22Rv1 (cell line): ENCODE data around the gene FRMD4B.

ENCODE experiments used
- ZFX ChIP-seq: fragments of 450-650 bp; IDR thresholded peaks from 2 replicates; pipeline ENCODE4 v1.6.1; 2017; ENCODE audit warnings: antibody characterized with exemption, borderline replicate concordance
- TF ChIP-seq, protein P1 (sequence below): fragments of 450-650 bp; IDR thresholded peaks from 2 replicates; pipeline ENCODE4 v1.5.1; 2017; ENCODE audit warnings: mild to moderate bottlenecking

DNA sequence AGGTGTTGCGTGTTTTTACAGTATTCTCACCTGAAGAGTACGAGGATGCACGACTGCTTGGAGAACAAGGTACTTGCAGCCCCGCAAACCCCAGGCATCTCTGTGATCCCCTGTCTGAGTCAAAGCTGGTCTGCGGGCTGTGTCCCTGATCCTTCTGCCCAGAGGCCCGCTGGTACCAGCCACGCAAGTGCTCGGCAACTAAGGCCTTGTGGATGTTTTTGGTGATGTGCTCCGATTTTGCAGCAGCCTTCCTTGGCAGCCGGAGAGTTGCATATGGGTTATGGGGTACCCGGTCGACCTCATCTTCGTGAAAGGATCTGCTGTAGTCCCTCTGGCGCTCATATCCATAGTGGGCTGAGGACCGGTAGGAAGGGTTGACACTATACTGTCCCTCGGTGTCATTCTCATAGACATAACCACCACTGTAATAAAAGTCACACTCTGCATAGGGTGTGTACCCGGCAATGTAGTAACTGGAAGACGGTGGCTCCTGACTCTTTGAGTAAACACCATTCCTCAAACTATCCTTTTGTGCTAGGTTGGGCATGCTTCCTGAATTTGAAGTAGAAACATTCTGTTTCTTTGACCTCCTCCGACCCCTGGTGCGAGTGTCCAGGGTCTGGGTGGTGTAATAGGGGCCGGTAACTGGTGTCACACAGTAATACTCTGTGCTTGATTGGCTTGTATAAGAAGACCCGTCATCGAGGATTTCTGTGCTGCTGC lies 204.9 kb downstream of the FRMD4B start:
- TF ChIP-seq, protein P1, sequence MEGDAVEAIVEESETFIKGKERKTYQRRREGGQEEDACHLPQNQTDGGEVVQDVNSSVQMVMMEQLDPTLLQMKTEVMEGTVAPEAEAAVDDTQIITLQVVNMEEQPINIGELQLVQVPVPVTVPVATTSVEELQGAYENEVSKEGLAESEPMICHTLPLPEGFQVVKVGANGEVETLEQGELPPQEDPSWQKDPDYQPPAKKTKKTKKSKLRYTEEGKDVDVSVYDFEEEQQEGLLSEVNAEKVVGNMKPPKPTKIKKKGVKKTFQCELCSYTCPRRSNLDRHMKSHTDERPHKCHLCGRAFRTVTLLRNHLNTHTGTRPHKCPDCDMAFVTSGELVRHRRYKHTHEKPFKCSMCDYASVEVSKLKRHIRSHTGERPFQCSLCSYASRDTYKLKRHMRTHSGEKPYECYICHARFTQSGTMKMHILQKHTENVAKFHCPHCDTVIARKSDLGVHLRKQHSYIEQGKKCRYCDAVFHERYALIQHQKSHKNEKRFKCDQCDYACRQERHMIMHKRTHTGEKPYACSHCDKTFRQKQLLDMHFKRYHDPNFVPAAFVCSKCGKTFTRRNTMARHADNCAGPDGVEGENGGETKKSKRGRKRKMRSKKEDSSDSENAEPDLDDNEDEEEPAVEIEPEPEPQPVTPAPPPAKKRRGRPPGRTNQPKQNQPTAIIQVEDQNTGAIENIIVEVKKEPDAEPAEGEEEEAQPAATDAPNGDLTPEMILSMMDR = no peak
- TF ChIP-seq ZFX = no peak
